Keratinocyte (primary cell): ENCODE measurements around the gene TACR1. TPM values are rescaled to one million over a fixed set of nuclear protein-coding genes. Genes with fewer than 3 reads are reported as not detected.

ENCODE experiments used
- DNase-seq: peaks from one replicate; pipeline ENCODE4 v3.0.0-alpha.2; 2011; ENCODE audit warnings: low read depth, missing footprints, low spot score
- FAIRE-seq: peaks from 2 replicates; lab custom pipeline; 2011; peaks lifted over from hg19 to GRCh38; lab: Jason Lieb, UNC
- H2AFZ ChIP-seq: 2 replicates; pipeline ENCODE4 v1.6.0; 2012; ENCODE audit warnings: low read length, control low read depth, inconsistent platforms; ENCODE audit not compliant: control insufficient read depth
- H3K27ac ChIP-seq: 2 replicates; pipeline ENCODE4 v1.5.1; 2011; ENCODE audit warnings: low read length; ENCODE audit not compliant: control insufficient read depth, insufficient read depth
- H3K27me3 ChIP-seq: 3 replicates; pipeline ENCODE4 v1.6.0; 2011; ENCODE audit warnings: low read length; ENCODE audit not compliant: control insufficient read depth, insufficient read depth; ENCODE audit errors: extremely low read depth
- H3K36me3 ChIP-seq, 2 experiments: 2 replicates in 1 of 2; 3 replicates in 1 of 2; pipeline ENCODE4 v1.5.1; 2011; ENCODE audit warnings: low read length in 2 of 2, mild to moderate bottlenecking in 1 of 2; ENCODE audit not compliant: control insufficient read depth in 2 of 2, insufficient read depth in 2 of 2; ENCODE audit errors: extremely low read depth in 1 of 2
- H3K4me1 ChIP-seq: 3 replicates; pipeline ENCODE4 v1.5.1; 2011; ENCODE audit warnings: low read length; ENCODE audit not compliant: control insufficient read depth, insufficient read depth; ENCODE audit errors: extremely low read depth
- H3K4me2 ChIP-seq: 3 replicates; pipeline ENCODE4 v1.6.0; 2011; ENCODE audit warnings: low read depth, low read length; ENCODE audit not compliant: control insufficient read depth, insufficient read depth; ENCODE audit errors: extremely low read depth
- H3K4me3 ChIP-seq, 3 experiments: fragments of 200-600 bp in 1 of 3; sonication (generic) in 1 of 3; 2 replicates in 2 of 3; 3 replicates in 1 of 3; pipeline ENCODE4 v1.5.1; 2011 to 2016; ENCODE audit warnings: low read length in 3 of 3, mild to moderate bottlenecking in 3 of 3, control low read depth in 2 of 3, inconsistent platforms in 1 of 3, low read depth in 1 of 3, mixed read lengths in 1 of 3, mixed run types in 1 of 3, moderate library complexity in 1 of 3; ENCODE audit not compliant: control insufficient read depth in 2 of 3, insufficient read depth in 2 of 3; ENCODE audit errors: extremely low read depth in 1 of 3
- H3K79me2 ChIP-seq: 2 replicates; pipeline ENCODE4 v1.6.0; 2012; ENCODE audit warnings: low read length; ENCODE audit not compliant: control insufficient read depth, insufficient read depth
- H3K9ac ChIP-seq: 3 replicates; pipeline ENCODE4 v1.6.0; 2011; ENCODE audit warnings: low read length; ENCODE audit not compliant: control insufficient read depth, insufficient read depth; ENCODE audit errors: extremely low read depth
- H3K9me1 ChIP-seq: 3 replicates; pipeline ENCODE4 v1.6.0; 2011; ENCODE audit warnings: low read length; ENCODE audit not compliant: control insufficient read depth, insufficient read depth; ENCODE audit errors: extremely low read depth
- H3K9me3 ChIP-seq: 2 replicates; pipeline ENCODE4 v1.5.1; 2012; ENCODE audit warnings: low read depth, low read length; ENCODE audit not compliant: control insufficient read depth
- H4K20me1 ChIP-seq: 3 replicates; pipeline ENCODE4 v1.6.0; 2011; ENCODE audit warnings: low read length; ENCODE audit not compliant: control insufficient read depth, insufficient read depth; ENCODE audit errors: extremely low read depth
- EZH2 ChIP-seq: IDR thresholded peaks from one replicate; pipeline ENCODE4 v1.6.1; 2012; ENCODE audit warnings: inconsistent platforms, mild to moderate bottlenecking, low read length, moderate library complexity
- dilution Hi-C: fragments of 300-500 bp; cut with MboI; formaldehyde crosslinking; loops from one replicate; pipeline ENCODE4 v1.7.0; 2020; ENCODE audit warnings: low sequenced_read_pairs; ENCODE audit not compliant: extremely low pct_ligation_motif_present
- polyA plus RNA-seq, 5 experiments: library from polyadenylated mRNA; depleted of rRNA in 3 of 5; stranded (reverse) in 3 of 5; stranded (forward) in 1 of 5; unstranded in 1 of 5; fragments of >200 nt; gene quantifications; 1 replicate in 1 of 5; 2 replicates in 3 of 5; 3 replicates in 1 of 5; pipeline versions ENCODE4 v1.2.1 to v1.2.3, GENCODE V29; 2011 to 2012; ENCODE audit warnings: missing spikeins in 2 of 5, low read depth in 1 of 5, low replicate concordance in 1 of 5
- TF ChIP-seq, protein P1 (sequence below), 3 experiments: IDR thresholded peaks in 1 of 3; conservative IDR thresholded peaks in 1 of 3; optimal IDR thresholded peaks in 1 of 3; 2 replicates in 2 of 3; 3 replicates in 1 of 3; pipeline versions ENCODE3 to v1.5.1; 2011; ENCODE audit warnings: low read length in 3 of 3, mild to moderate bottlenecking in 3 of 3, moderate library complexity in 2 of 3, control low read depth in 1 of 3, inconsistent platforms in 1 of 3; ENCODE audit not compliant: insufficient read depth in 2 of 3; ENCODE audit errors: extremely low read depth in 1 of 3

Gene TACR1
- polyA plus RNA-seq, 1 donor (not counting 4 experiments of a cell fraction or from before 2014, with no cell fraction given), result not detected

DNA sequence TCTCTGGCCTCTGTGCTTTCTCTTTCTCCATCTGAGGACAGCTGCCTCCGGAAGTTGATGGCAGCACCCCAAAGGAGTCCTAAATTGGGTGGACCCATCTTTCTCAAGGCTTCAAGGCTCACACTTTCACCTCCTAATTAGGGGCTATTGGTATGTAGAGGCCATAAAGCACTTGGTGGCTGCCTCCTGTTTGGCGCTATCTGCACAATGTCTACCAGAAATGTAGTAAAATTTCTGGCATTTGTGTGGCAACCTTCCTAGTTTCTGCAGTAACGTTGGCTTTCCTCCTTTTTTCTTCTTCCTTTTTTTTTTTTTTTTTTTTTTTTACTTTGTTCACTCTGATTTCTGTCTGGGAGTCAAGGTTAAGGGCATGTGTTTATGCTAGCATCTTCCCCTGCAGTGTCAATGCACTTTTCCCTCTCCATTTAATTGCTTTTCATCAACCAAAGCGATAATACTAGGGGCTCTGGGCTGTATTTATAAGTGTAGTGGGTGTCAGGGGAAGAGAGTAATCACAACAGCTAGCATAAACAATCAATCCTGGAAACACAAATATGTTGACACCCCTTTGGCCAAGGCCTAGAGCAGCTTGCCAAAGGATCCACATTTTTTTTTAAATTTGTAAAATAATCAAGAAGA is 86.0 kb downstream of the TACR1 start:
- Histone ChIP-seq H4K20me1 (no peaks in the 10 kb centered on the region), H3K9ac (no peak overlapping the region), H3K9me1 (no peaks in the 10 kb centered on the region), H3K36me3 (no peaks in the 10 kb centered on the region), H3K9me3 (no peaks in the 10 kb centered on the region), H3K4me3 (no peak overlapping the region), H3K4me1 (no peaks in the 10 kb centered on the region), H3K4me2 (no peak overlapping the region), H2AFZ (no peak overlapping the region), H3K79me2 (no peaks in the 10 kb centered on the region), H3K27me3 (no peaks in the 10 kb centered on the region), H3K27ac (no peak overlapping the region)
- dilution Hi-C loops, result no loop called here
- DNase-seq (no peak), FAIRE-seq (no peak)
- TF ChIP-seq, protein P1, sequence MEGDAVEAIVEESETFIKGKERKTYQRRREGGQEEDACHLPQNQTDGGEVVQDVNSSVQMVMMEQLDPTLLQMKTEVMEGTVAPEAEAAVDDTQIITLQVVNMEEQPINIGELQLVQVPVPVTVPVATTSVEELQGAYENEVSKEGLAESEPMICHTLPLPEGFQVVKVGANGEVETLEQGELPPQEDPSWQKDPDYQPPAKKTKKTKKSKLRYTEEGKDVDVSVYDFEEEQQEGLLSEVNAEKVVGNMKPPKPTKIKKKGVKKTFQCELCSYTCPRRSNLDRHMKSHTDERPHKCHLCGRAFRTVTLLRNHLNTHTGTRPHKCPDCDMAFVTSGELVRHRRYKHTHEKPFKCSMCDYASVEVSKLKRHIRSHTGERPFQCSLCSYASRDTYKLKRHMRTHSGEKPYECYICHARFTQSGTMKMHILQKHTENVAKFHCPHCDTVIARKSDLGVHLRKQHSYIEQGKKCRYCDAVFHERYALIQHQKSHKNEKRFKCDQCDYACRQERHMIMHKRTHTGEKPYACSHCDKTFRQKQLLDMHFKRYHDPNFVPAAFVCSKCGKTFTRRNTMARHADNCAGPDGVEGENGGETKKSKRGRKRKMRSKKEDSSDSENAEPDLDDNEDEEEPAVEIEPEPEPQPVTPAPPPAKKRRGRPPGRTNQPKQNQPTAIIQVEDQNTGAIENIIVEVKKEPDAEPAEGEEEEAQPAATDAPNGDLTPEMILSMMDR (optimal IDR thresholded peaks at IDR 0.05 in 1 of 3, IDR thresholded peaks at IDR 0.05 in 1 of 3, conservative IDR thresholded peaks at IDR 0.05 in 1 of 3; ENCODE audit: extremely low read depth in 1 of 3, insufficient read depth in 2 of 3, low read length in 3 of 3), result no peak
- no peak for TF ChIP-seq EZH2

DNA sequence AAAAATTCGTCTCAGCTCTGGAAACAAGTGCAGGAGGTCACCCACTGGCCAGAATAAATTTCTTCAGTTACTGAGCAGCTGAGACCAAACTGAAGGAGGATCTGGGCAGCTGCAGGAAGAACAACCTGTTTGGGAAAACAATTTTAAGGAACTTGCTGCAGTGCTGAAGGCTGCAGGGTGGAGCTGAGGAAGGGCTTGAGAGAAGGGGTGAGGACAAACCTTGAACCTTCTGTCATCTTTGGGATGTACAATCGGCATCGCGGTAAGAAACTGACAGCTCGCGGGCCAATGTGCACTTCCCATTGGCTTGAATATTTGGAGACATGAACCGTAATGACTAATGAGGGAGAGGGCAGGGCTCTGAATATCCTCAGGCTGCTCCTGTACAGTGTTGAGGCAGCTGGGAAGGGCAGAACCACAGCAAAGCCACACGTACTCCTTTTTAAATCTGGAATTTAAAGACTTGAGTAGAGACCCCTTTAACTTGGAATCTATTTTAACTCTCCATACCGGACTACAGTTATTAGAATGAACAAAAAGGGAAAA is 90.3 kb downstream of the TACR1 start:
- H3K9me3 ChIP-seq, result no peaks in the 10 kb centered on the region
- no peak overlapping the region for H2AFZ ChIP-seq
- H3K4me3 ChIP-seq, result no peak overlapping the region
- H3K27me3 ChIP-seq, result no peaks in the 10 kb centered on the region
- no peak overlapping the region for H3K4me2 ChIP-seq
- TF ChIP-seq, protein P1 (optimal IDR thresholded peaks at IDR 0.05 in 1 of 3, IDR thresholded peaks at IDR 0.05 in 1 of 3, conservative IDR thresholded peaks at IDR 0.05 in 1 of 3; ENCODE audit: extremely low read depth in 1 of 3, insufficient read depth in 2 of 3, low read length in 3 of 3), result no peak
- no peak for TF ChIP-seq EZH2
- FAIRE-seq (no peak), DNase-seq (no peak)
- H3K79me2 ChIP-seq, result no peaks in the 10 kb centered on the region
- no peak overlapping the region for H3K9ac ChIP-seq
- no peak overlapping the region for H3K27ac ChIP-seq
- dilution Hi-C loops, result no loop called here
- H3K4me1 ChIP-seq, result no peaks in the 10 kb centered on the region
- no peaks in the 10 kb centered on the region for H3K9me1 ChIP-seq
- H3K36me3 ChIP-seq, result no peaks in the 10 kb centered on the region
- H4K20me1 ChIP-seq, result no peaks in the 10 kb centered on the region
